NCI-H1048 (cell line): Measurements from ENCODE around the gene HCN1.

Source experiments
- DNase-seq: peaks from one replicate; lab custom pipeline; 2025; lab: John Stamatoyannopoulos, UW

Gene HCN1

GRCh38 chr5:45281081-45281480 lies 415.1 kb downstream of the HCN1 start:
- no peak for DNase-seq

GRCh38 chr5:45279109-45279508 lies 417.1 kb downstream of the HCN1 start:
- DNase-seq = no peak

- no peak for DNase-seq
Observed at GRCh38 chr5:45277860-45278259, 418.3 kb downstream of the HCN1 start.

- DNase-seq = no peak
Observed at GRCh38 chr5:45274241-45274640, 421.9 kb downstream of the HCN1 start.

- no peak for DNase-seq
Observed at GRCh38 chr5:45271626-45272025, 424.6 kb downstream of the HCN1 start.

- DNase-seq = no peak
Observed at GRCh38 chr5:45264447-45264846, 431.7 kb downstream of the HCN1 start.

GRCh38 chr5:45262061-45262590 lies 434.1 kb downstream of the HCN1 start:
- DNase-seq = no peak

- DNase-seq = no peak
Observed at GRCh38 chr5:45261125-45261524, 435.1 kb downstream of the HCN1 start.

- DNase-seq = no peak
Observed at GRCh38 chr5:45260292-45260691, 435.9 kb downstream of the HCN1 start.

- no peak for DNase-seq
Observed at GRCh38 chr5:45252978-45253377, 443.2 kb downstream of the HCN1 start.

GRCh38 chr5:45252541-45252940 lies 443.6 kb downstream of the HCN1 start:
- no peak for DNase-seq

- no peak for DNase-seq
Observed at GRCh38 chr5:45225571-45226031, 470.6 kb downstream of the HCN1 start.

- DNase-seq = peak; percentile 41
Observed at GRCh38 chr5:45205403-45205961, 490.7 kb downstream of the HCN1 start.
